WTC11 (cell line): ENCODE results near the gene SLC12A8.

ENCODE experiments used
- TCF7 ChIP-seq: sonication (generic); formaldehyde crosslinking; IDR thresholded peaks from 2 replicates; pipeline ENCODE4 v1.8.0; 2022; ENCODE audit warnings: mild to moderate bottlenecking, low read depth, missing genetic modification reagents, moderate library complexity
- ZNF317 ChIP-seq: sonication (generic); formaldehyde crosslinking; IDR thresholded peaks from 2 replicates; pipeline ENCODE4 v1.8.1; 2023; ENCODE audit warnings: low read depth, mild to moderate bottlenecking, moderate library complexity, missing genetic modification reagents, borderline replicate concordance
- TF ChIP-seq, protein P1 (sequence below): fragments of 200-600 bp; IDR thresholded peaks from 2 replicates; pipeline ENCODE4 v1.8.0; 2022; ENCODE audit warnings: antibody characterized with exemption
- TF ChIP-seq, protein P2 (sequence below): sonication (generic); formaldehyde crosslinking; IDR thresholded peaks from 2 replicates; pipeline ENCODE4 v1.8.1; 2022; ENCODE audit warnings: mild to moderate bottlenecking, missing genetic modification reagents, moderate library complexity, borderline replicate concordance

DNA sequence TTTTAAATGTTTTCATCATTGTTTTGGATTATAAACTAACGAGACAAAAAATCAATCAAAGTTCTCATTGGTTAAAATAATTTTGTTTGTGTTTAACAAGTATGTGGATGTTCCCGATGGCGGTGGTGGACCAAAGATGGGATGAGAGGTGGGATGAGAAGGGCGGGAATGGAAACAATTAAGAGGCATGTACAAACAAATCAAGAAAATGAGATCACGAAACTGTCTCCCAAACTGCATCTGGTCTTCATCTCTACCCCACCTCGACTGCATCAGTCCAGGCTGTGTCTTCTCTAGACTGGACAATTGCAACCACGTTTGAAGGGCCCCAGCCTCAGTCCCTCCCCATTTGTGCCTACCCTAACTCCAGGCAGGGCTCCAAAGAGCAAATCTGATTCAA is 56.1 kb downstream of the SLC12A8 start:
- TF ChIP-seq, protein P1, sequence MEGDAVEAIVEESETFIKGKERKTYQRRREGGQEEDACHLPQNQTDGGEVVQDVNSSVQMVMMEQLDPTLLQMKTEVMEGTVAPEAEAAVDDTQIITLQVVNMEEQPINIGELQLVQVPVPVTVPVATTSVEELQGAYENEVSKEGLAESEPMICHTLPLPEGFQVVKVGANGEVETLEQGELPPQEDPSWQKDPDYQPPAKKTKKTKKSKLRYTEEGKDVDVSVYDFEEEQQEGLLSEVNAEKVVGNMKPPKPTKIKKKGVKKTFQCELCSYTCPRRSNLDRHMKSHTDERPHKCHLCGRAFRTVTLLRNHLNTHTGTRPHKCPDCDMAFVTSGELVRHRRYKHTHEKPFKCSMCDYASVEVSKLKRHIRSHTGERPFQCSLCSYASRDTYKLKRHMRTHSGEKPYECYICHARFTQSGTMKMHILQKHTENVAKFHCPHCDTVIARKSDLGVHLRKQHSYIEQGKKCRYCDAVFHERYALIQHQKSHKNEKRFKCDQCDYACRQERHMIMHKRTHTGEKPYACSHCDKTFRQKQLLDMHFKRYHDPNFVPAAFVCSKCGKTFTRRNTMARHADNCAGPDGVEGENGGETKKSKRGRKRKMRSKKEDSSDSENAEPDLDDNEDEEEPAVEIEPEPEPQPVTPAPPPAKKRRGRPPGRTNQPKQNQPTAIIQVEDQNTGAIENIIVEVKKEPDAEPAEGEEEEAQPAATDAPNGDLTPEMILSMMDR = no peak
- TF ChIP-seq ZNF317 (CRISPR knock-in tag) = no peak
- TF ChIP-seq TCF7 (CRISPR knock-in tag) = no peak
- TF ChIP-seq, protein P2, sequence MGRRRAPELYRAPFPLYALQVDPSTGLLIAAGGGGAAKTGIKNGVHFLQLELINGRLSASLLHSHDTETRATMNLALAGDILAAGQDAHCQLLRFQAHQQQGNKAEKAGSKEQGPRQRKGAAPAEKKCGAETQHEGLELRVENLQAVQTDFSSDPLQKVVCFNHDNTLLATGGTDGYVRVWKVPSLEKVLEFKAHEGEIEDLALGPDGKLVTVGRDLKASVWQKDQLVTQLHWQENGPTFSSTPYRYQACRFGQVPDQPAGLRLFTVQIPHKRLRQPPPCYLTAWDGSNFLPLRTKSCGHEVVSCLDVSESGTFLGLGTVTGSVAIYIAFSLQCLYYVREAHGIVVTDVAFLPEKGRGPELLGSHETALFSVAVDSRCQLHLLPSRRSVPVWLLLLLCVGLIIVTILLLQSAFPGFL (CRISPR knock-in tag) = no peak
